ENCODE data around the gene DGLUCY. TPM values are rescaled to one million over a fixed set of nuclear protein-coding genes. Genes with fewer than 3 reads are reported as not detected.

Gene DGLUCY
- total RNA-seq, 1 experiment from 2014 or later = 67.0 TPM

- RAD21 ChIA-PET (ENCODE audit: low non-redundant PET in 1 of 2, low total read pairs in 2 of 2, uncharacterized antibody in 2 of 2, unreplicated experiment in 2 of 2) = no interaction called here
- peaks cover 20 to 46% of the 10 kb centered on the region in 2 experiments; a peak in 3 of 4 replicates for H3K36me3 ChIP-seq (ENCODE audit: control insufficient read depth in 1 of 2, insufficient read depth in 2 of 2, low read length in 2 of 2)
- CTCF ChIA-PET = no interaction called here
- no peak overlapping the region for H2AFZ ChIP-seq (ENCODE audit: low read depth, low read length, poor library complexity, severe bottlenecking)
- H3K9me3 ChIP-seq (ENCODE audit: control insufficient read depth in 1 of 2, insufficient read depth in 1 of 2, low read depth in 1 of 2, low read length in 2 of 2) = no peaks in the 10 kb centered on the region
- no peaks in the 10 kb centered on the region for H3K79me2 ChIP-seq (ENCODE audit: insufficient read depth, low read length)
- no peaks in the 10 kb centered on the region for H3K27me3 ChIP-seq (ENCODE audit: insufficient read depth, low read length)
- POLR2A ChIA-PET = no interaction called here
- TF ChIP-seq JUND (IDR thresholded peaks at IDR 0.05) = no peak
- no peak for TF ChIP-seq RAD21 (IDR thresholded peaks at IDR 0.05; ENCODE audit: low read depth)
- TF ChIP-seq EZH2 (IDR thresholded peaks at IDR 0.05) = no peak
- TF ChIP-seq ZFX (IDR thresholded peaks at IDR 0.05) = no peak
- no peak for TF ChIP-seq POLR2AphosphoS5 (IDR thresholded peaks at IDR 0.05; ENCODE audit: low read depth, low read length)
- TF ChIP-seq REST (IDR thresholded peaks at IDR 0.05; ENCODE audit: low read depth) = no peak
- no peak for TF ChIP-seq YY1 (IDR thresholded peaks at IDR 0.05; ENCODE audit: extremely low read depth, insufficient replicate concordance, low read depth, low read length)
- no peak for TF ChIP-seq MAX (IDR thresholded peaks at IDR 0.05)
- no peak for DNase-seq (ENCODE audit: low read depth, low spot score)
- no peak overlapping the region for H3K27ac ChIP-seq (ENCODE audit: low read depth, low read length)
- ATAC-seq = no peak
- no peaks in the 10 kb centered on the region for H3K4me1 ChIP-seq (ENCODE audit: control insufficient read depth in 1 of 2, insufficient read depth in 2 of 2, low read length in 2 of 2)
- no peak overlapping the region for H3K4me2 ChIP-seq (ENCODE audit: low read length)
- H4K20me1 ChIP-seq (ENCODE audit: insufficient read depth) = no peaks in the 10 kb centered on the region
- no peak overlapping the region for H3K4me3 ChIP-seq (replicated peaks in 1 of 2; ENCODE audit: low read depth in 1 of 2, low read length in 2 of 2)
- no TSS peak for BruUV-seq (replicated peaks)
- no peaks in the 10 kb centered on the region for H3K9me2 ChIP-seq (ENCODE audit: insufficient read depth)
- no peak overlapping the region for H3K9ac ChIP-seq (ENCODE audit: low read length)
- intact Hi-C loops (cut with micrococcal nuclease) = no loop called here
Observed at GRCh38 chr14:91207008-91207407, 93.1 kb downstream of the DGLUCY start.
